ENCODE results near the gene VPS45.

The VPS45 gene

DNA sequence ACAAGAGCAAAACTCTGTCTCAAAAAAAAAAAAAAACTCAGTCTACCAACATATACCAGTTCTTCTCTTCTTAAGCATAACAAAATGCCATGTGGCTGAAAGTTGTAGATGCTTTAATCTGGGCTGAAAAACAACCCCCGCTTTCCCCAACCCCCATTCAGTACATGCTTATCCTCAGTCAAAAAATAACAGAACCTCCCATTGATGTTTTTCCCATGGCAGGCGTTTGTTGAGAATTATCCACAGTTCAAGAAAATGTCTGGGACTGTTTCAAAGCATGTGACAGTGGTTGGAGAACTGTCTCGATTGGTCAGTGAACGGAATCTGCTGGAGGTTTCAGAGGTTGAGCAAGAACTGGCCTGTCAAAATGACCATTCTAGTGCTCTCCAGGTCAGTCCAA lies 14.9 kb downstream of the VPS45 start:
- no peak for TF ChIP-seq ISL1 (CRISPR knock-in tag; IDR thresholded peaks at IDR 0.05)
- no peak for TF ChIP-seq PPARA (CRISPR knock-in tag; IDR thresholded peaks at IDR 0.05; ENCODE audit: borderline replicate concordance)
- no peak for ATAC-seq

DNA sequence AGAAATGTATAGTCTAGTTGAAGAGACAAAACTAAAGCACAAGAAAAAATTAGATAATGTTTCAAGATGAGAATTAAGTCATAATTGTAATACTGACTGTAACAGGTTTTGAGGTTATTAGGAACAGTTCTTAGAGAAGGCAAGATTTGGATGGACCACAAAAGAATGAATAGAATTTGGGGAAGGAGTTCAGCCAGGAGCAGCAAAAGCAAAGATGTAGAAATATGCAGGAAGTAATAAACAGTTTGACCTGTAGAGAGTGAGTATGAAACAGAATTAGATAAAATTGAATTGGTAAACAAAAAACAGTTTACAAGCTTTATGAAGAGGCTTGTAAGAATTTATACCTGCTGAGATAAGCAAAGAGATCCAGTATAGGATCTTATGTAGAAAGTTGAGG lies 16.3 kb downstream of the VPS45 start:
- TF ChIP-seq BACH2 (CRISPR knock-in tag; IDR thresholded peaks at IDR 0.05; ENCODE audit: borderline replicate concordance) (no peak), ZFP30 (CRISPR knock-in tag; IDR thresholded peaks at IDR 0.05) (no peak), ZNF70 (CRISPR knock-in tag; IDR thresholded peaks at IDR 0.05) (no peak), ZNF8 (CRISPR knock-in tag; IDR thresholded peaks at IDR 0.05) (no peak), ZFP3 (CRISPR knock-in tag; IDR thresholded peaks at IDR 0.05) (no peak), GLIS3 (CRISPR knock-in tag; IDR thresholded peaks at IDR 0.05) (no peak), PATZ1 (CRISPR knock-in tag; IDR thresholded peaks at IDR 0.05; ENCODE audit: borderline replicate concordance) (no peak), PPARA (CRISPR knock-in tag; IDR thresholded peaks at IDR 0.05; ENCODE audit: borderline replicate concordance) (no peak), TSHZ2 (CRISPR knock-in tag; IDR thresholded peaks at IDR 0.05) (no peak), TCF4 (CRISPR knock-in tag; IDR thresholded peaks at IDR 0.05; ENCODE audit: borderline replicate concordance) (no peak), SNAI2 (CRISPR knock-in tag; IDR thresholded peaks at IDR 0.05) (no peak), ZNF565 (CRISPR knock-in tag; conservative IDR thresholded peaks at IDR 0.05; ENCODE audit: low read depth) (no peak), OSR1 (CRISPR knock-in tag; IDR thresholded peaks at IDR 0.05) (no peak), ARNTL (CRISPR knock-in tag; IDR thresholded peaks at IDR 0.05; ENCODE audit: borderline replicate concordance, low read depth) (no peak), CREB5 (CRISPR knock-in tag; IDR thresholded peaks at IDR 0.05; ENCODE audit: low read depth) (no peak), CSDC2 (CRISPR knock-in tag; IDR thresholded peaks at IDR 0.05) (no peak)
- ATAC-seq: no peak; the same call in 2 of the 3 replicates

DNA sequence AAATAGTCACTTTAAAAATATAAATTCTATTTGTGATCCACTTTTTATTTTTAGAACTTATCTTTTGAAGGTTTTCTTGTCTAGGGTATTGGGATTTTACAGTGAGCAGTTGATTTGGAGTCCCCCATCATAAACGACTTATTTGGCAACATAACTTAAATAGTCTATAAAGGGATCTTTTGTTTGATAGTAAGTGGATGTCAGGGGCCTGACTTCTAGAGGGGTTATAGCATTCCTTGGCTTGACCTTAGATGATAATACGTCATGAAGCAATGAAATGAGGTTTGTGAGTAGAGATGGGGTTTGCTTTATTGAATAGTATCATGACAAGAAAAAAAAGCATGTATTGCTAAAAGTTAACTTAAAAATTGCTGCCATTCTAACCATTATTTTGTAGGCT lies 17.8 kb downstream of the VPS45 start:
- ATAC-seq: no peak
- TF ChIP-seq POU6F1 (CRISPR knock-in tag; IDR thresholded peaks at IDR 0.05; ENCODE audit: borderline replicate concordance, low read depth) (no peak), RARB (CRISPR knock-in tag; IDR thresholded peaks at IDR 0.05) (no peak), PPARA (CRISPR knock-in tag; IDR thresholded peaks at IDR 0.05; ENCODE audit: borderline replicate concordance) (no peak), SNAI2 (CRISPR knock-in tag; IDR thresholded peaks at IDR 0.05) (no peak), TCF4 (CRISPR knock-in tag; IDR thresholded peaks at IDR 0.05; ENCODE audit: borderline replicate concordance) (no peak), OSR1 (CRISPR knock-in tag; IDR thresholded peaks at IDR 0.05) (no peak), ZNF70 (CRISPR knock-in tag; IDR thresholded peaks at IDR 0.05) (no peak), CSDC2 (CRISPR knock-in tag; IDR thresholded peaks at IDR 0.05) (no peak), CREB5 (CRISPR knock-in tag; IDR thresholded peaks at IDR 0.05; ENCODE audit: low read depth) (no peak), ZNF565 (CRISPR knock-in tag; conservative IDR thresholded peaks at IDR 0.05; ENCODE audit: low read depth) (no peak), ZFP3 (CRISPR knock-in tag; IDR thresholded peaks at IDR 0.05) (no peak), ESRRG (CRISPR knock-in tag; IDR thresholded peaks at IDR 0.05) (no peak)
- TF ChIP-seq, protein P1, sequence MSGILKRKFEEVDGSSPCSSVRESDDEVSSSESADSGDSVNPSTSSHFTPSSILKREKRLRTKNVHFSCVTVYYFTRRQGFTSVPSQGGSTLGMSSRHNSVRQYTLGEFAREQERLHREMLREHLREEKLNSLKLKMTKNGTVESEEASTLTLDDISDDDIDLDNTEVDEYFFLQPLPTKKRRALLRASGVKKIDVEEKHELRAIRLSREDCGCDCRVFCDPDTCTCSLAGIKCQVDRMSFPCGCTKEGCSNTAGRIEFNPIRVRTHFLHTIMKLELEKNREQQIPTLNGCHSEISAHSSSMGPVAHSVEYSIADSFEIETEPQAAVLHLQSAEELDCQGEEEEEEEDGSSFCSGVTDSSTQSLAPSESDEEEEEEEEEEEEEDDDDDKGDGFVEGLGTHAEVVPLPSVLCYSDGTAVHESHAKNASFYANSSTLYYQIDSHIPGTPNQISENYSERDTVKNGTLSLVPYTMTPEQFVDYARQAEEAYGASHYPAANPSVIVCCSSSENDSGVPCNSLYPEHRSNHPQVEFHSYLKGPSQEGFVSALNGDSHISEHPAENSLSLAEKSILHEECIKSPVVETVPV (CRISPR knock-in tag; IDR thresholded peaks at IDR 0.05): no peak

All from SK-N-SH treated with all-trans-retinoic acid at 6 μM for 48 hours (cell line).